ENCODE measurements around the gene SLC7A7.
"Not testable (repeated sequence)": the region's sequence is repeated elsewhere in the genome, so short reads cannot be mapped to it uniquely, and the experiment has no call there.

The SLC7A7 gene

DNA sequence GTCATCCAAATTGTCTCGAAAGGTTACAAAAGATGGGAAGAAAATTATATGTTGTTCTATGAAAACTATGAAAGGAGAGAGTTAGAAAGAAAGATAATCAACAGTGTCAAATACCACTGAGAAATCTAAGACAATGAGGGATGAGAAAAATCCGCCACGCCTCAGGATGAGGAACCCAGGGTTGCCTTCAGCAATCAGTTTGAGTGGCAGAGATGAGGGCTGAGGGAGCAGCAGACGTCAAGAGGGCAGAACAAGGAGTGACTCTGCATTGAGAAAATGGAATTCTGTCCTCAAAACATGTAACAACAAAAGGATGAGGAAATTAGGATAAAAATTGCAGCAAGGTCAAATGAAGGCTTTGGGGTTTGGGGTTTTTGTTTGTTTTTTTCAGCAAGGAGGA, 67.0 kb downstream of the SLC7A7 start:
- DNase-seq: no peak

DNA sequence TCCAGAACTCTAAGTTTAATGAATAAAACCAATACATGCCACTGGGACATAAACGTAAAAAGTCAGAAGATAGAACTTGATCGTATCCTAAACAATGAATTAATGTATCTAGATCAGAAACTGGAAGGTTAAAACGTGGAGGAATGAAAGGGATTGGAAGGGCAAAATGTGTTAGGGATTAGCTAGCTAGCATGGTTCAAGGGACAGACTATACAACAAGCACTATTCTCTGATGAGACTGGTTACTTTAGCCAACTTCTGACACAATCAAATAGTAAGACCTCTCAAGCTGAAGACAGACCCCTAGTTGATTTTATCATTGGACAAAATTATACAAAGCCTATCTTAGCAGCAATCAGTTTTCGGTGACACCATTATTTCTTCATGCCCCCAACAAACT, 67.5 kb downstream of the SLC7A7 start:
- DNase-seq: no peak

DNA sequence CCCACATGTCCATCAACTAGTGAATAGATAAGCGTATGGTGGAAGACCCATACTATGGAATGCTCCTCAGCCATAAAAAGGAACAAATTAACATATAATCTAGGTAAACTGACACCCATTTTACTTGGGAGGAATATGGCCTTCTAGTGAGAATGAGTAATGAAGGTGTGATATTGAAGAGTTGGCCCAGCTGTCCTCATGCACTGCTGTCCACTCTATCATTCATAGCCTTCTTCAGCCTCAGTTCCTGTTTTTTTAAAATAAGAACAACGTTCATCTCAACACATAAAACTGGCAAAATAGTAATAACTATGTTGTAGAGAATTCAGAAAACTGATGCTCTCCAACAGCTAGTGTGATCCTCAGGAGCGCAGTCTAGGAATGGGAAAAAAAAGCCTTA, 75.2 kb downstream of the SLC7A7 start:
- DNase-seq: no peak

DNA sequence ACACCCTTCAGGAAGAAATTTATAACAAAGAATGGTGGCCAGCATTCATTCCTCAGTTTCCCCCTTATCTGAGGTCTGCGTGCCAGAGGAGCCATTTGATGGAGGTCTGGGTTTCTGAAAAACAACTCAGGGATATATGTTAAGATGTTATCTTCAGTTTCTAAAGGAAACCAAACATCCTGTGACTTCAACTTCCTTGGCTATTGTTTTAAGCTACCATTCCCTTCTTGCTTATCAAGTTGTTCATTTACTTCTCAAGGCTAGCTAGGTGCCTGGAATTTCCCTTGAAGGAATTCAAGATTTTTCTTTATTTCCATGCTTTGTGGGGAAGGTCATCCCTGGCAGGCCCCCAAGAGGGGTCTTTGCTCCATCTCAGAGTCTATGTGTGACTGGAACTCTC, 75.8 kb downstream of the SLC7A7 start:
- DNase-seq: no peak

GRCh38 chr14:22737052-22737451, 78.2 kb downstream of the SLC7A7 start:
- no peak for DNase-seq

GRCh38 chr14:22736384-22736783, 78.9 kb downstream of the SLC7A7 start:
- DNase-seq: not testable (repeated sequence)

DNA sequence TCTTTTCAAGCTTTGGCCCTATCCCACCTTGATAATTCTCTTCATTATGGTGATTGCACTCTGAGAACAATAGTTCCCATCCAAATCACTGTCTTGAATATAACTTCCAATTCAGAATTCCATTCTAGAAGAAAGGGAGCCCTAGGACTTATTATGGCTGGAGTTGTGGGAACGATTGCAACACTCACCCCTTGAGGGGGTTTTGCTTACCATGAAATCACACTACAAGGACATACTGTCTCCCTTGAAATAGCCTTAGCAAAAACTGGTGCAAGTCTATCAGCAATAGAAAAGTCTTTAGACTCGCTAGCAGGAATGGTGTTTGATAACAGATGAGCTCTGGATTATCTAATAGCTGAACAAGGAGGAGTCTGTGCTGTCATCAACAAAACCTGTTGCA, 80.1 kb downstream of the SLC7A7 start:
- DNase-seq: no peak

DNA sequence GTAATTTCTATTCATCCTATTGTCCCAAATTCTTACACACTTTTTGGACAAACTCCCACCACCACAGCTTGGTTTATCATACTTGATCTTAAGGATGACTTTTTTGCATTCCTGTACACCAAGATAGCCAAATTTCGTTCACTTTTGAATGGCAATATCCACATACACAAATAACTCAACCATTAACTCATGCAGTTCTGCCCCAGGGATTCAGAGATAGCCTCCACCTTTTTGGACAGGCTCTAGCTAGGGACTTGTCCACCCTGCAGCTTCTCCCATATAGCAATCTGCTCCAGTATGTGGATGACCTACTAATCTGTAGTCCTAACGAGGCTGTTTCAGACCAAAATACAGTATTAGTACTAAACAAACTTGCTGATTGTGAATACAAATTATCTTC, 81.4 kb downstream of the SLC7A7 start:
- no peak for DNase-seq

DNA sequence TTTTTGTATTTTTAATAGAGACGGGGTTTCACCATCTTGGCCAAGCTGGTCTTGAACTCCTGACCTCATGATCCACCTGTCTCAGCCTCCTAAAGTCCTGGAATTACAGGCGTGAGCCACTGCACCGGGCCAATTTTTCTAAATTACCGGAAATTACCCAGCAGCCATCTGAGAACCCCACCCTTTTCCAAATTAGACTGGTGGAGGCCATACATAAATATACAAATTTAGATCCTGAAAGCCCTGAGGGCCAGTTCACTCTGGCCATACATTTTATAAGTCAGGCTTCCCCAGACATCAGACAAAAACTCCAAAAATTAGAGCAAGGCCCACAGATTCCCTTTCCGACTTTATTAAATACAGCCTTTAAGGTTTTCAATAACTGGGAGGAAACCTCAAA, 83.2 kb downstream of the SLC7A7 start:
- not testable (repeated sequence) for DNase-seq

DNA sequence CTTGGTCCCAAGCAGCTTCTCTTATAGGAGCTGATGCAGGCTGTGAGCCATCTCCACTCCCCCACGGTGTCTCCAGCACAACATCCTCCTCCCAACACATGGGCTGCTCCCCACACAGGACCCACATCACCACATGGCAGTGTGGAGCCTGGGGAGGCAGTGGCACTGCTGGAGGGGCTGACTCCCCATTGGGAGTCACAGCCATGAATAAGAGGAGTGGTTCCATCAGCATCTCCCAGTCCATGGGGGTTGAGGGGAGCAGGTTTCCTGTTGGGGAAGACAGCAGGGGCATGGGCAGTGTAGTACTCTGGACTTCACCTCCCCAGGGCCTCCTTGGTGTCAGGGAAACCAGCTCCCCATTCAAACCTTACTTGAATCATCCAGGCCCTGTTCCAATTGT, 89.2 kb downstream of the SLC7A7 start:
- DNase-seq: no peak

DNA sequence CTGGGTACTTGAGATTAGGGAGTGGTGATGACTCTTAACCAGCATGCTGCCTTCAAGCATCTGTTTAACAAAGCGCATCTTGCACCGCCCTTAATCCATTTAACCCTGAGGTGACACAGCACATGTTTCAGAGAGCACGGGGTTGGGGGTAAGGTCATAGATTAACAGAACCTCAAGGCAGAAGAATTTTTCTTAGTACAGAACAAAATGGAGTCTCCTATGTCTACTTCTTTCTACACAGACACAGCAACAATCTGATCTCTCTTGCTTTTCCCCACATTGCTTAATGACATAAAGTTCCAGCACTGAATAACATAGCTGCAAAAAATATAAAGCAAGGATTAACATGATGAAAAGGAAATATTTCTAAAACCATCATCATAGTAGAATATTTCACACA, 89.9 kb downstream of the SLC7A7 start:
- not testable (repeated sequence) for DNase-seq

- not testable (repeated sequence) for DNase-seq
Measured at GRCh38 chr14:22724847-22725246, 90.4 kb downstream of the SLC7A7 start.

DNA sequence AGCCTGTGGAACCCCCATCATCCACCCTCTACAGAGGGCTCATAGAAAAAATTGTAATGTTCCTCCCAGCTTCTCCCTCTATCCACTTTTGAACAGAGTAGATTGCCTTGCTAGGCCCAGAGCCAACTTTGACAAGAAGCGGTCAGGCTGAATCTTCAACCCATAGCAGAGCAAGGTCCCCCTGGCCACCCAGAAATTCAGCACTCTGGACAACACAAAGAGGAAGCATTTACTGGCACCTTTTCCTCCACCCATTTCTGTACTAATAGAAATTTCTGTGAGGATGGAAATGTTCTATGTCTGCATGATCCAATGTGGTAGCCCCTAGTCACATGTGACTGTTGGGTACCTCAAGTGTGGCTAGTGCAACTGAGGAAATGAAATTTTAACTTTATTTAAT, 91.4 kb downstream of the SLC7A7 start:
- DNase-seq: no peak
